ENCODE results near the gene FXYD3. TPM values are rescaled to one million over a fixed set of nuclear protein-coding genes. Genes with fewer than 3 reads are reported as not detected.

The FXYD3 gene
- polyA plus RNA-seq, 1 donor (not counting 4 experiments of a cell fraction or from before 2014, with no cell fraction given), result 851 TPM

GRCh38 chr19:35118268-35119020, 2.8 kb downstream of the FXYD3 start:
- peak overlapping the region; percentile 87 for H3K27ac ChIP-seq (ENCODE audit: control insufficient read depth, insufficient read depth, low read length)
- H3K4me2 ChIP-seq (ENCODE audit: control insufficient read depth, extremely low read depth, insufficient read depth, low read depth, low read length), result peak overlapping the region; percentile 100
- TF ChIP-seq CTCF (optimal IDR thresholded peaks at IDR 0.05 in 1 of 3, IDR thresholded peaks at IDR 0.05 in 1 of 3, conservative IDR thresholded peaks at IDR 0.05 in 1 of 3; ENCODE audit: extremely low read depth in 1 of 3, insufficient read depth in 2 of 3, low read length in 3 of 3) (no peak), EZH2 (IDR thresholded peaks at IDR 0.05; ENCODE audit: low read length) (no peak)
- FAIRE-seq (peak; percentile 57), DNase-seq (ENCODE audit: low read depth, low spot score) (no peak)
- H3K9me1 ChIP-seq (ENCODE audit: control insufficient read depth, extremely low read depth, insufficient read depth, low read length), result no peaks in the 10 kb centered on the region
- H2AFZ ChIP-seq (ENCODE audit: control insufficient read depth, low read length), result no peak overlapping the region
- H4K20me1 ChIP-seq (ENCODE audit: control insufficient read depth, extremely low read depth, insufficient read depth, low read length), result no peaks in the 10 kb centered on the region
- H3K27me3 ChIP-seq (ENCODE audit: control insufficient read depth, extremely low read depth, insufficient read depth, low read length), result no peaks in the 10 kb centered on the region
- peak overlapping the region; percentile 91 for H3K9ac ChIP-seq (ENCODE audit: control insufficient read depth, extremely low read depth, insufficient read depth, low read length)
- H3K4me3 ChIP-seq (ENCODE audit: control insufficient read depth in 2 of 3, extremely low read depth in 1 of 3, insufficient read depth in 2 of 3, low read depth in 1 of 3, low read length in 3 of 3), result peak overlapping the region; percentile 30 to 93 (median 35)
- dilution Hi-C loops (cut with MboI; ENCODE audit: extremely low pct_ligation_motif_present, low sequenced_read_pairs), result no loop called here
- H3K36me3 ChIP-seq (ENCODE audit: control insufficient read depth in 2 of 2, extremely low read depth in 1 of 2, insufficient read depth in 2 of 2, low read length in 2 of 2), result peaks cover 7 to 19% of the 10 kb centered on the region in 2 experiments
- peaks cover 75% of the 10 kb centered on the region for H3K4me1 ChIP-seq (ENCODE audit: control insufficient read depth, extremely low read depth, insufficient read depth, low read length)
- peaks cover 38% of the 10 kb centered on the region for H3K79me2 ChIP-seq (ENCODE audit: control insufficient read depth, insufficient read depth, low read length)
- H3K9me3 ChIP-seq (ENCODE audit: control insufficient read depth, low read depth, low read length), result no peaks in the 10 kb centered on the region

GRCh38 chr19:35119091-35119490, 3.5 kb downstream of the FXYD3 start:
- H3K4me2 ChIP-seq (ENCODE audit: control insufficient read depth, extremely low read depth, insufficient read depth, low read depth, low read length), result peak overlapping the region; percentile 100
- peaks cover 82% of the 10 kb centered on the region for H3K4me1 ChIP-seq (ENCODE audit: control insufficient read depth, extremely low read depth, insufficient read depth, low read length)
- dilution Hi-C loops (cut with MboI; ENCODE audit: extremely low pct_ligation_motif_present, low sequenced_read_pairs), result no loop called here
- no peaks in the 10 kb centered on the region for H3K9me3 ChIP-seq (ENCODE audit: control insufficient read depth, low read depth, low read length)
- H3K27ac ChIP-seq (ENCODE audit: control insufficient read depth, insufficient read depth, low read length), result peak overlapping the region; percentile 87
- no peaks in the 10 kb centered on the region for H3K27me3 ChIP-seq (ENCODE audit: control insufficient read depth, extremely low read depth, insufficient read depth, low read length)
- no peak for DNase-seq (ENCODE audit: low read depth, low spot score)
- TF ChIP-seq CTCF (optimal IDR thresholded peaks at IDR 0.05 in 1 of 3, IDR thresholded peaks at IDR 0.05 in 1 of 3, conservative IDR thresholded peaks at IDR 0.05 in 1 of 3; ENCODE audit: extremely low read depth in 1 of 3, insufficient read depth in 2 of 3, low read length in 3 of 3) (no peak), EZH2 (IDR thresholded peaks at IDR 0.05; ENCODE audit: low read length) (no peak)
- peak overlapping the region; percentile 73 for H3K9ac ChIP-seq (ENCODE audit: control insufficient read depth, extremely low read depth, insufficient read depth, low read length)
- no peak for FAIRE-seq
- no peak overlapping the region for H2AFZ ChIP-seq (ENCODE audit: control insufficient read depth, low read length)
- H4K20me1 ChIP-seq (ENCODE audit: control insufficient read depth, extremely low read depth, insufficient read depth, low read length), result no peaks in the 10 kb centered on the region
- H3K4me3 ChIP-seq (ENCODE audit: control insufficient read depth in 2 of 3, extremely low read depth in 1 of 3, insufficient read depth in 2 of 3, low read depth in 1 of 3, low read length in 3 of 3), result peak overlapping the region; percentile 30 to 93 (median 35)
- H3K9me1 ChIP-seq (ENCODE audit: control insufficient read depth, extremely low read depth, insufficient read depth, low read length), result no peaks in the 10 kb centered on the region
- H3K36me3 ChIP-seq (ENCODE audit: control insufficient read depth in 2 of 2, extremely low read depth in 1 of 2, insufficient read depth in 2 of 2, low read length in 2 of 2), result peaks cover 7 to 19% of the 10 kb centered on the region in 2 experiments
- peaks cover 38% of the 10 kb centered on the region for H3K79me2 ChIP-seq (ENCODE audit: control insufficient read depth, insufficient read depth, low read length)

Measured in keratinocyte (primary cell).